Neural progenitor cell (in vitro differentiated cells): ENCODE measurements around the gene ELL.

Experiments
- EZH2 ChIP-seq: fragments of 200-600 bp; sonication (generic); IDR thresholded peaks from 2 replicates; pipeline ENCODE4 v1.6.1; 2017; ENCODE audit warnings: antibody characterized with exemption, mild to moderate bottlenecking, moderate library complexity
- EZH2phosphoT487 ChIP-seq: fragments of 200-600 bp; sonication (generic); IDR thresholded peaks from 2 replicates; pipeline ENCODE4 v1.6.1; 2017; ENCODE audit warnings: antibody characterized with exemption
- TF ChIP-seq, protein P1 (sequence below): fragments of 200-600 bp; sonication (generic); IDR thresholded peaks from 2 replicates; pipeline ENCODE4 v1.5.1; 2017; ENCODE audit warnings: antibody characterized with exemption, mild to moderate bottlenecking

DNA sequence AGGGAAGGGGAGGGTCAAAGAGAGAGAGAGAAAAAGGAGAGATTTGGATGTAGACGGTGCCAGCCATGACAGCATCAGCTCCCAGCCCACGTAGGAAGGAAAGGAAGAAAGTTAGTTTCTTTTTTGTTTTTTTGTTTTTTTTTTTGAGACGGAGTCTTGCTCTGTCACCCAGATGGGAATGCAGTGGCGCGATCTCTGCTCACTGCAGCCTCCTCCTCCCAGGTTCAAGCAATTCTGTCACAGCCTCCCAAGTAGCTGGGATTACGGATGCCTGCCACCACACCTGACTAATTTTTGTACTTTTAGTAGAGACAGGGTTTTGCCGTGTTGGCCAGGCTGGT, 27.6 kb downstream of the ELL start:
- TF ChIP-seq, protein P1, sequence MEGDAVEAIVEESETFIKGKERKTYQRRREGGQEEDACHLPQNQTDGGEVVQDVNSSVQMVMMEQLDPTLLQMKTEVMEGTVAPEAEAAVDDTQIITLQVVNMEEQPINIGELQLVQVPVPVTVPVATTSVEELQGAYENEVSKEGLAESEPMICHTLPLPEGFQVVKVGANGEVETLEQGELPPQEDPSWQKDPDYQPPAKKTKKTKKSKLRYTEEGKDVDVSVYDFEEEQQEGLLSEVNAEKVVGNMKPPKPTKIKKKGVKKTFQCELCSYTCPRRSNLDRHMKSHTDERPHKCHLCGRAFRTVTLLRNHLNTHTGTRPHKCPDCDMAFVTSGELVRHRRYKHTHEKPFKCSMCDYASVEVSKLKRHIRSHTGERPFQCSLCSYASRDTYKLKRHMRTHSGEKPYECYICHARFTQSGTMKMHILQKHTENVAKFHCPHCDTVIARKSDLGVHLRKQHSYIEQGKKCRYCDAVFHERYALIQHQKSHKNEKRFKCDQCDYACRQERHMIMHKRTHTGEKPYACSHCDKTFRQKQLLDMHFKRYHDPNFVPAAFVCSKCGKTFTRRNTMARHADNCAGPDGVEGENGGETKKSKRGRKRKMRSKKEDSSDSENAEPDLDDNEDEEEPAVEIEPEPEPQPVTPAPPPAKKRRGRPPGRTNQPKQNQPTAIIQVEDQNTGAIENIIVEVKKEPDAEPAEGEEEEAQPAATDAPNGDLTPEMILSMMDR = no peak
- TF ChIP-seq EZH2 (no peak), EZH2phosphoT487 (no peak)
